Transverse colon (tissue), 4 donors: ENCODE measurements around the gene SSBP2. TPM values are rescaled to one million over a fixed set of nuclear protein-coding genes. Genes with fewer than 3 reads are reported as not detected.
A peak's percentile ranks its signal among the peaks of the same experiment; 100 is the strongest.
"Not testable (repeated sequence)": the region's sequence is repeated elsewhere in the genome, so short reads cannot be mapped to it uniquely, and the experiment has no call there.

ENCODE experiments used
- DNase-seq: peaks from one replicate; pipeline ENCODE4 v3.0.0-alpha.2; 2019
- H3K27ac ChIP-seq, 4 donors: fragments of 200-600 bp; sonication (generic); 2 replicates each; pipeline ENCODE4 v1.5.1; 2016 to 2018; ENCODE audit warnings: inconsistent platforms in 4 of 4
- H3K27me3 ChIP-seq: fragments of 200-600 bp; sonication (generic); 2 replicates; pipeline ENCODE4 v1.5.1; 2017; ENCODE audit warnings: inconsistent platforms
- H3K36me3 ChIP-seq, 4 donors: fragments of 200-600 bp; sonication (generic); 2 replicates each; pipeline ENCODE4 v1.5.1; 2017 to 2019; ENCODE audit warnings: inconsistent platforms in 4 of 4
- H3K4me1 ChIP-seq, 4 donors: fragments of 200-600 bp; sonication (generic); 2 replicates each; pipeline ENCODE4 v1.5.1; 2017 to 2020; ENCODE audit warnings: inconsistent platforms in 4 of 4
- H3K4me3 ChIP-seq, 4 donors: fragments of 200-600 bp; sonication (generic); 1 replicate in 1 of 4; 2 replicates in 3 of 4; pipeline versions ENCODE4 v1.5.1 to v1.6.1; 2017 to 2019; ENCODE audit warnings: inconsistent platforms in 4 of 4
- H3K9me3 ChIP-seq, 2 donors: fragments of 200-600 bp; sonication (generic); 2 replicates each; pipeline ENCODE4 v1.5.1; 2017 to 2019; ENCODE audit warnings: inconsistent platforms in 2 of 2
- CTCF ChIP-seq, 5 experiments: fragments of 200-600 bp in 3 of 5; fragments of 450-650 bp in 2 of 5; sonication (generic) in 3 of 5; IDR thresholded peaks; 1 replicate in 2 of 5; 2 replicates in 3 of 5; pipeline ENCODE4 v1.5.1; 2016 to 2017; ENCODE audit warnings: antibody characterized with exemption in 5 of 5, inconsistent platforms in 3 of 5, mild to moderate bottlenecking in 2 of 5, moderate library complexity in 1 of 5
- EP300 ChIP-seq: sonication (generic); formaldehyde crosslinking; IDR thresholded peaks from one replicate; pipeline ENCODE4 v1.6.1; 2017; ENCODE audit warnings: antibody characterized with exemption, low read depth
- POLR2A ChIP-seq: fragments of 450-650 bp; IDR thresholded peaks from one replicate; pipeline ENCODE4 v1.6.1; 2016; ENCODE audit warnings: antibody characterized with exemption, mild to moderate bottlenecking, moderate library complexity
- POLR2AphosphoS5 ChIP-seq, 3 donors: sonication (generic); formaldehyde crosslinking; IDR thresholded peaks; one replicate each; pipeline ENCODE4 v1.6.1; 2016; ENCODE audit warnings: antibody characterized with exemption in 3 of 3
- WGBS, 2 donors: methylation state at CpG; one replicate each; pipeline ENCODE4 v1.1.5; 2018; ENCODE audit warnings: low coverage in 1 of 2; 5-methylcytosine and 5-hydroxymethylcytosine counted together
- in situ Hi-C, 4 donors: fragments of 200-750 bp; cut with MboI; loops; one replicate each; pipeline versions ENCODE4 v1.15.0 to v1.15.1; 2017; ENCODE audit warnings: low sequenced_read_pairs in 3 of 4, low pct_ligation_motif_present in 1 of 4, low pct_unique_long_range_greater_than_20kb in 1 of 4
- intact Hi-C: fragments of 100-400 bp; cut with DNase I; formaldehyde crosslinking; loops from one replicate; pipeline ENCODE4 v1.15.1; 2023; ENCODE audit warnings: low total_unique reads
- total RNA-seq, 4 donors: library from RNA; depleted of rRNA; stranded (reverse); fragments of >200 nt; gene quantifications; one replicate each; pipeline ENCODE4 v1.1.0, GENCODE V29; 2016

The SSBP2 gene
- total RNA-seq, 4 donors from 2014 or later: 22.8 to 50.4 (median 34.4) TPM

GRCh38 chr5:81679885-81680284 lies 71.0 kb downstream of the SSBP2 start:
- DNase-seq: no peak
- Histone ChIP-seq H3K9me3 (no peaks in the 10 kb centered on the region), H3K36me3 (no peaks in the 10 kb centered on the region), H3K27me3 (no peaks in the 10 kb centered on the region), H3K27ac (no peak overlapping the region), H3K4me3 (no peak overlapping the region), H3K4me1 (peaks cover 0 to 7% (median 0%) of the 10 kb centered on the region in 4 donors)
- no peak for TF ChIP-seq CTCF (IDR thresholded peaks at IDR 0.05)
- TF ChIP-seq POLR2AphosphoS5 (IDR thresholded peaks at IDR 0.05): no peak
- TF ChIP-seq POLR2A: no peak
- no peak for TF ChIP-seq EP300
- intact Hi-C loops: no loop called here
- 67% methylated on average over 1 of the region's 1 CpG for WGBS, 2 donors
- in situ Hi-C loops: no loop called here

GRCh38 chr5:81675420-81675819 lies 75.5 kb downstream of the SSBP2 start:
- intact Hi-C loops (no loop called here), in situ Hi-C loops (no loop called here)
- Histone ChIP-seq H3K27ac (no peak overlapping the region), H3K4me3 (no peak overlapping the region), H3K27me3 (no peaks in the 10 kb centered on the region), H3K9me3 (no peaks in the 10 kb centered on the region), H3K4me1 (peaks cover 0 to 10% (median 0%) of the 10 kb centered on the region in 4 donors), H3K36me3 (no peaks in the 10 kb centered on the region)
- no peak for TF ChIP-seq EP300
- TF ChIP-seq POLR2AphosphoS5 (IDR thresholded peaks at IDR 0.05): no peak
- no peak for TF ChIP-seq POLR2A
- no peak for TF ChIP-seq CTCF (IDR thresholded peaks at IDR 0.05)
- no peak for DNase-seq
- 81 to 82% methylated on average over 3 of the region's 3 CpGs for WGBS, 2 donors

GRCh38 chr5:81665795-81666194 lies 85.1 kb downstream of the SSBP2 start:
- Histone ChIP-seq H3K36me3 (no peaks in the 10 kb centered on the region), H3K27me3 (no peaks in the 10 kb centered on the region), H3K4me1 (peaks cover 0 to 7% (median 5%) of the 10 kb centered on the region in 4 donors), H3K9me3 (no peaks in the 10 kb centered on the region), H3K27ac (no peak overlapping the region), H3K4me3 (no peak overlapping the region)
- DNase-seq: no peak
- WGBS, 2 donors: 90 to 93% methylated on average over 1 of the region's 1 CpG
- no peak for TF ChIP-seq CTCF (IDR thresholded peaks at IDR 0.05)
- TF ChIP-seq POLR2AphosphoS5 (IDR thresholded peaks at IDR 0.05): no peak
- TF ChIP-seq EP300: no peak
- TF ChIP-seq POLR2A: no peak
- intact Hi-C loops (no loop called here), in situ Hi-C loops (no loop called here)

- intact Hi-C loops, in situ Hi-C loops, H3K36me3 ChIP-seq, DNase-seq, H3K9me3 ChIP-seq, H3K27me3 ChIP-seq, H3K27ac ChIP-seq, H3K4me3 ChIP-seq: not testable (repeated sequence)
- 100% methylated on average over 1 of the region's 1 CpG for WGBS, 2 donors
- H3K4me1 ChIP-seq: peaks cover 0 to 21% (median 10%) of the 10 kb centered on the region in 4 donors
Measured at GRCh38 chr5:81660624-81661023, 90.3 kb downstream of the SSBP2 start.

- no peak overlapping the region for H3K4me3 ChIP-seq
- no peaks in the 10 kb centered on the region for H3K27me3 ChIP-seq
- intact Hi-C loops: no loop called here
- WGBS, 2 donors: 51 to 58% methylated on average over 1 of the region's 1 CpG
- in situ Hi-C loops: no loop called here
- no peak for TF ChIP-seq POLR2AphosphoS5 (IDR thresholded peaks at IDR 0.05)
- no peak for TF ChIP-seq POLR2A
- no peak for TF ChIP-seq EP300
- TF ChIP-seq CTCF (IDR thresholded peaks at IDR 0.05): no peak
- peaks cover 0 to 21% (median 10%) of the 10 kb centered on the region in 4 donors for H3K4me1 ChIP-seq
- H3K9me3 ChIP-seq: no peaks in the 10 kb centered on the region
- peak; percentile 44 for DNase-seq
- H3K27ac ChIP-seq: peak overlapping the region in 2 of 4 donors; percentile 26 to 36
- no peaks in the 10 kb centered on the region for H3K36me3 ChIP-seq
Measured at GRCh38 chr5:81657386-81657785, 93.5 kb downstream of the SSBP2 start.
